Immature natural killer cell (primary cell): Measurements from ENCODE around the gene TSPAN11. TPM values are rescaled to one million over a fixed set of nuclear protein-coding genes. Genes with fewer than 3 reads are reported as not detected.
"Not testable (repeated sequence)": the region's sequence is repeated elsewhere in the genome, so short reads cannot be mapped to it uniquely, and the experiment has no call there.

Experiments used
- DNase-seq, 3 donors: peaks; one replicate each; pipeline ENCODE4 v3.0.0; 2022; ENCODE audit warnings: mixed read lengths in 1 of 3
- H3K27ac Mint-ChIP-seq, 6 donors: one replicate each; pipeline ENCODE4 v1.8.0; 2020; ENCODE audit warnings: mixed read lengths in 6 of 6, mild to moderate bottlenecking in 5 of 6, inconsistent platforms in 4 of 6, moderate library complexity in 3 of 6
- H3K27me3 Mint-ChIP-seq, 3 donors: one replicate each; pipeline ENCODE4 v1.8.0; 2020 to 2021; ENCODE audit warnings: low read depth in 3 of 3, mild to moderate bottlenecking in 3 of 3, mixed read lengths in 3 of 3, moderate library complexity in 3 of 3, inconsistent platforms in 1 of 3
- H3K36me3 Mint-ChIP-seq, 3 donors: one replicate each; pipeline ENCODE4 v1.8.0; 2020; ENCODE audit warnings: mixed read lengths in 3 of 3, inconsistent platforms in 2 of 3, mild to moderate bottlenecking in 2 of 3
- H3K4me1 Mint-ChIP-seq, 2 donors: one replicate each; pipeline ENCODE4 v1.8.0; 2020; ENCODE audit warnings: inconsistent platforms in 2 of 2, mild to moderate bottlenecking in 2 of 2, mixed read lengths in 2 of 2, moderate library complexity in 1 of 2
- H3K4me3 Mint-ChIP-seq, 5 donors: one replicate each; pipeline ENCODE4 v1.8.0; 2020; ENCODE audit warnings: mild to moderate bottlenecking in 5 of 5, mixed read lengths in 5 of 5, inconsistent platforms in 3 of 5, moderate library complexity in 3 of 5
- H3K9me3 Mint-ChIP-seq, 6 donors: one replicate each; pipeline ENCODE4 v1.8.0; 2020; ENCODE audit warnings: mild to moderate bottlenecking in 6 of 6, mixed read lengths in 6 of 6, inconsistent platforms in 4 of 6, moderate library complexity in 3 of 6
- polyA plus RNA-seq, 3 donors: library from polyadenylated mRNA; unstranded; fragments of 300-500 nt; fragmentation: Illumina TruSeq; gene quantifications; one replicate each; pipeline ENCODE4 v1.2.3, GENCODE V29; 2021

TSPAN11 gene
- polyA plus RNA-seq, 3 donors from 2014 or later: not detected

- Mint-ChIP-seq H3K36me3 (peaks cover 0 to 3% (median 0%) of the 10 kb centered on the region in 3 donors), H3K9me3 (no peaks in the 10 kb centered on the region), H3K4me1 (no peaks in the 10 kb centered on the region), H3K4me3 (no peak overlapping the region), H3K27ac (no peak overlapping the region), H3K27me3 (peaks cover 2 to 5% (median 4%) of the 10 kb centered on the region in 3 donors)
- no peak for DNase-seq
These were observed 94.0 kb downstream of the TSPAN11 start for GRCh38 chr12:31020385-31021166.

GRCh38 chr12:31021181-31021580 is 94.6 kb downstream of the TSPAN11 start:
- Mint-ChIP-seq H3K27ac (peak overlapping the region in 1 of 6 donors; percentile 20), H3K4me3 (no peak overlapping the region), H3K36me3 (peaks cover 0 to 3% (median 0%) of the 10 kb centered on the region in 3 donors), H3K27me3 (peaks cover 0 to 5% (median 4%) of the 10 kb centered on the region in 3 donors), H3K4me1 (no peaks in the 10 kb centered on the region), H3K9me3 (no peaks in the 10 kb centered on the region)
- no peak for DNase-seq

GRCh38 chr12:31021809-31022494 is 95.4 kb downstream of the TSPAN11 start:
- Mint-ChIP-seq H3K36me3 (peaks cover 0 to 3% (median 0%) of the 10 kb centered on the region in 3 donors), H3K27me3 (peaks cover 0 to 5% (median 4%) of the 10 kb centered on the region in 3 donors), H3K27ac (no peak overlapping the region), H3K9me3 (no peaks in the 10 kb centered on the region), H3K4me1 (no peaks in the 10 kb centered on the region), H3K4me3 (no peak overlapping the region)
- DNase-seq: no peak

GRCh38 chr12:31023271-31023724 is 96.8 kb downstream of the TSPAN11 start:
- peaks cover 0 to 3% (median 0%) of the 10 kb centered on the region in 3 donors for H3K36me3 Mint-ChIP-seq
- H3K27ac Mint-ChIP-seq: no peak overlapping the region
- H3K27me3 Mint-ChIP-seq: peaks cover 0 to 5% (median 2%) of the 10 kb centered on the region in 3 donors
- no peak overlapping the region for H3K4me3 Mint-ChIP-seq
- no peak for DNase-seq
- no peaks in the 10 kb centered on the region for H3K9me3 Mint-ChIP-seq
- H3K4me1 Mint-ChIP-seq: no peaks in the 10 kb centered on the region

- Mint-ChIP-seq H3K4me3 (no peak overlapping the region), H3K36me3 (no peaks in the 10 kb centered on the region), H3K27me3 (peaks cover 0 to 3% (median 0%) of the 10 kb centered on the region in 3 donors), H3K27ac (no peak overlapping the region), H3K9me3 (no peaks in the 10 kb centered on the region), H3K4me1 (no peaks in the 10 kb centered on the region)
- no peak for DNase-seq
These were observed 99.7 kb downstream of the TSPAN11 start for GRCh38 chr12:31026202-31026601.

GRCh38 chr12:31027006-31027405 is 100.5 kb downstream of the TSPAN11 start:
- not testable (repeated sequence) for H3K27ac Mint-ChIP-seq, H3K36me3 Mint-ChIP-seq, H3K4me1 Mint-ChIP-seq, H3K27me3 Mint-ChIP-seq, H3K9me3 Mint-ChIP-seq, DNase-seq, H3K4me3 Mint-ChIP-seq

- no peak for DNase-seq
- Mint-ChIP-seq H3K4me3 (no peak overlapping the region), H3K27ac (no peak overlapping the region), H3K4me1 (no peaks in the 10 kb centered on the region), H3K36me3 (no peaks in the 10 kb centered on the region), H3K27me3 (peaks cover 0 to 5% (median 0%) of the 10 kb centered on the region in 3 donors), H3K9me3 (no peaks in the 10 kb centered on the region)
These were observed 102.9 kb downstream of the TSPAN11 start for GRCh38 chr12:31029468-31029867.

GRCh38 chr12:31029916-31030562 is 103.5 kb downstream of the TSPAN11 start:
- Mint-ChIP-seq H3K9me3 (no peaks in the 10 kb centered on the region), H3K36me3 (no peaks in the 10 kb centered on the region), H3K27me3 (peaks cover 0 to 5% (median 0%) of the 10 kb centered on the region in 3 donors), H3K4me3 (no peak overlapping the region), H3K4me1 (no peaks in the 10 kb centered on the region), H3K27ac (no peak overlapping the region)
- no peak for DNase-seq

- DNase-seq: no peak
- peak overlapping the region in 1 of 6 donors; percentile 57 for H3K27ac Mint-ChIP-seq
- H3K9me3 Mint-ChIP-seq: peaks cover 0 to 2% (median 0%) of the 10 kb centered on the region in 6 donors
- H3K27me3 Mint-ChIP-seq: peaks cover 0 to 8% (median 0%) of the 10 kb centered on the region in 3 donors
- no peaks in the 10 kb centered on the region for H3K36me3 Mint-ChIP-seq
- no peak overlapping the region for H3K4me3 Mint-ChIP-seq
- no peaks in the 10 kb centered on the region for H3K4me1 Mint-ChIP-seq
These were observed 105.4 kb downstream of the TSPAN11 start for GRCh38 chr12:31031951-31032335.

GRCh38 chr12:31033146-31033545 is 106.6 kb downstream of the TSPAN11 start:
- no peak for DNase-seq
- no peak overlapping the region for H3K4me3 Mint-ChIP-seq
- H3K9me3 Mint-ChIP-seq: peaks cover 0 to 2% (median 0%) of the 10 kb centered on the region in 6 donors
- H3K36me3 Mint-ChIP-seq: no peaks in the 10 kb centered on the region
- no peaks in the 10 kb centered on the region for H3K4me1 Mint-ChIP-seq
- peaks cover 0 to 8% (median 3%) of the 10 kb centered on the region in 3 donors for H3K27me3 Mint-ChIP-seq
- H3K27ac Mint-ChIP-seq: no peak overlapping the region

- Mint-ChIP-seq H3K4me3 (no peak overlapping the region), H3K9me3 (peaks cover 0 to 2% (median 0%) of the 10 kb centered on the region in 6 donors), H3K27ac (no peak overlapping the region), H3K4me1 (no peaks in the 10 kb centered on the region), H3K27me3 (peaks cover 0 to 8% (median 5%) of the 10 kb centered on the region in 3 donors), H3K36me3 (no peaks in the 10 kb centered on the region)
- no peak for DNase-seq
These were observed 107.1 kb downstream of the TSPAN11 start for GRCh38 chr12:31033681-31034080.

- no peak overlapping the region for H3K4me3 Mint-ChIP-seq
- no peaks in the 10 kb centered on the region for H3K36me3 Mint-ChIP-seq
- no peaks in the 10 kb centered on the region for H3K4me1 Mint-ChIP-seq
- H3K9me3 Mint-ChIP-seq: peaks cover 0 to 2% (median 0%) of the 10 kb centered on the region in 6 donors
- no peak overlapping the region for H3K27ac Mint-ChIP-seq
- peaks cover 0 to 8% (median 5%) of the 10 kb centered on the region in 3 donors for H3K27me3 Mint-ChIP-seq
- no peak for DNase-seq
These were observed 107.8 kb downstream of the TSPAN11 start for GRCh38 chr12:31034372-31034771.

- peaks cover 0 to 8% (median 5%) of the 10 kb centered on the region in 3 donors for H3K27me3 Mint-ChIP-seq
- no peaks in the 10 kb centered on the region for H3K4me1 Mint-ChIP-seq
- H3K9me3 Mint-ChIP-seq: peaks cover 0 to 2% (median 0%) of the 10 kb centered on the region in 6 donors
- H3K27ac Mint-ChIP-seq: no peak overlapping the region
- no peak overlapping the region for H3K4me3 Mint-ChIP-seq
- no peaks in the 10 kb centered on the region for H3K36me3 Mint-ChIP-seq
- no peak for DNase-seq
These were observed 108.7 kb downstream of the TSPAN11 start for GRCh38 chr12:31035226-31035625.
